ENCODE results near the gene RNF145.
A peak's percentile ranks its signal among the peaks of the same experiment; 100 is the strongest.
"Not testable (repeated sequence)": the region's sequence is repeated elsewhere in the genome, so short reads cannot be mapped to it uniquely, and the experiment has no call there.

The RNF145 gene

GRCh38 chr5:159146839-159147238, 62.5 kb downstream of the RNF145 start:
- H3K27ac ChIP-seq: no peak overlapping the region
- H3K9me3 ChIP-seq: no peaks in the 10 kb centered on the region
- no peaks in the 10 kb centered on the region for H3K4me1 ChIP-seq (ENCODE audit: control insufficient read depth in 1 of 2, insufficient read depth in 1 of 2, low read depth in 1 of 2, low read length in 1 of 2)
- TF ChIP-seq, protein P1, sequence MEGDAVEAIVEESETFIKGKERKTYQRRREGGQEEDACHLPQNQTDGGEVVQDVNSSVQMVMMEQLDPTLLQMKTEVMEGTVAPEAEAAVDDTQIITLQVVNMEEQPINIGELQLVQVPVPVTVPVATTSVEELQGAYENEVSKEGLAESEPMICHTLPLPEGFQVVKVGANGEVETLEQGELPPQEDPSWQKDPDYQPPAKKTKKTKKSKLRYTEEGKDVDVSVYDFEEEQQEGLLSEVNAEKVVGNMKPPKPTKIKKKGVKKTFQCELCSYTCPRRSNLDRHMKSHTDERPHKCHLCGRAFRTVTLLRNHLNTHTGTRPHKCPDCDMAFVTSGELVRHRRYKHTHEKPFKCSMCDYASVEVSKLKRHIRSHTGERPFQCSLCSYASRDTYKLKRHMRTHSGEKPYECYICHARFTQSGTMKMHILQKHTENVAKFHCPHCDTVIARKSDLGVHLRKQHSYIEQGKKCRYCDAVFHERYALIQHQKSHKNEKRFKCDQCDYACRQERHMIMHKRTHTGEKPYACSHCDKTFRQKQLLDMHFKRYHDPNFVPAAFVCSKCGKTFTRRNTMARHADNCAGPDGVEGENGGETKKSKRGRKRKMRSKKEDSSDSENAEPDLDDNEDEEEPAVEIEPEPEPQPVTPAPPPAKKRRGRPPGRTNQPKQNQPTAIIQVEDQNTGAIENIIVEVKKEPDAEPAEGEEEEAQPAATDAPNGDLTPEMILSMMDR (IDR thresholded peaks at IDR 0.05): no peak
- peaks cover 10% of the 10 kb centered on the region for H3K27me3 ChIP-seq
- H3K36me3 ChIP-seq: no peaks in the 10 kb centered on the region
- no peak overlapping the region for H3K4me3 ChIP-seq (ENCODE audit: low read depth in 1 of 2, low read length in 1 of 2)

DNA sequence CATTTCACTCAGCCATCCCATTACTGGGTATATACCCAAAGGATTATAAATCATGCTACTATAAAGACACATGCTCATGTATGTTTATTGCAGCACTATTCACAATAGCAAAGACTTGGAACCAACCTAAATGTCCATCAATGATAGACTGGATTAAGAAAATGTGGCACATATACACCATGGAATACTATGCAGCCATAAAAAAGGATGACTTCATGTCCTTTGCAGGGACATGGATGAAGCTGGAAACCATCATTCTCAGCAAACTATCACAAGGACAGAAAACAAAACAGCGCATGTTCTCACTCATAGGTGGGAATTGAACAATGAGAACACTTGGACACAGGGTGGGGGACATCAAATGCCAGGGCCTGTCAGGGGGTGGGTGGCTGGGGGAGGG, 64.2 kb downstream of the RNF145 start:
- H3K4me1 ChIP-seq (ENCODE audit: control insufficient read depth in 1 of 2, insufficient read depth in 1 of 2, low read depth in 1 of 2, low read length in 1 of 2); H3K27me3 ChIP-seq; H3K4me3 ChIP-seq (ENCODE audit: low read depth in 1 of 2, low read length in 1 of 2); H3K27ac ChIP-seq; H3K36me3 ChIP-seq; H3K9me3 ChIP-seq: not testable (repeated sequence)

GRCh38 chr5:159139802-159140201, 69.6 kb downstream of the RNF145 start:
- TF ChIP-seq, protein P1 (IDR thresholded peaks at IDR 0.05): no peak
- no peaks in the 10 kb centered on the region for H3K36me3 ChIP-seq
- H3K9me3 ChIP-seq: no peaks in the 10 kb centered on the region
- no peak overlapping the region for H3K4me3 ChIP-seq (ENCODE audit: low read depth in 1 of 2, low read length in 1 of 2)
- no peak overlapping the region for H3K27ac ChIP-seq
- H3K27me3 ChIP-seq: peaks cover 16% of the 10 kb centered on the region
- no peaks in the 10 kb centered on the region for H3K4me1 ChIP-seq (ENCODE audit: control insufficient read depth in 1 of 2, insufficient read depth in 1 of 2, low read depth in 1 of 2, low read length in 1 of 2)

- Histone ChIP-seq H3K27ac (no peak overlapping the region), H3K9me3 (no peaks in the 10 kb centered on the region), H3K27me3 (peaks cover 21% of the 10 kb centered on the region), H3K4me1 (ENCODE audit: control insufficient read depth in 1 of 2, insufficient read depth in 1 of 2, low read depth in 1 of 2, low read length in 1 of 2) (no peaks in the 10 kb centered on the region), H3K4me3 (ENCODE audit: low read depth in 1 of 2, low read length in 1 of 2) (no peak overlapping the region), H3K36me3 (no peaks in the 10 kb centered on the region)
- TF ChIP-seq, protein P1 (IDR thresholded peaks at IDR 0.05): no peak
Observed at GRCh38 chr5:159135896-159136531, 73.3 kb downstream of the RNF145 start.

- TF ChIP-seq, protein P1 (IDR thresholded peaks at IDR 0.05): peak; percentile 38
- no peaks in the 10 kb centered on the region for H3K9me3 ChIP-seq
- H3K27ac ChIP-seq: no peak overlapping the region
- H3K4me3 ChIP-seq (ENCODE audit: low read depth in 1 of 2, low read length in 1 of 2): no peak overlapping the region
- peaks cover 31% of the 10 kb centered on the region for H3K27me3 ChIP-seq
- H3K36me3 ChIP-seq: no peaks in the 10 kb centered on the region
- H3K4me1 ChIP-seq (ENCODE audit: control insufficient read depth in 1 of 2, insufficient read depth in 1 of 2, low read depth in 1 of 2, low read length in 1 of 2): no peaks in the 10 kb centered on the region
Observed at GRCh38 chr5:159133041-159133741, 76.2 kb downstream of the RNF145 start.

DNA sequence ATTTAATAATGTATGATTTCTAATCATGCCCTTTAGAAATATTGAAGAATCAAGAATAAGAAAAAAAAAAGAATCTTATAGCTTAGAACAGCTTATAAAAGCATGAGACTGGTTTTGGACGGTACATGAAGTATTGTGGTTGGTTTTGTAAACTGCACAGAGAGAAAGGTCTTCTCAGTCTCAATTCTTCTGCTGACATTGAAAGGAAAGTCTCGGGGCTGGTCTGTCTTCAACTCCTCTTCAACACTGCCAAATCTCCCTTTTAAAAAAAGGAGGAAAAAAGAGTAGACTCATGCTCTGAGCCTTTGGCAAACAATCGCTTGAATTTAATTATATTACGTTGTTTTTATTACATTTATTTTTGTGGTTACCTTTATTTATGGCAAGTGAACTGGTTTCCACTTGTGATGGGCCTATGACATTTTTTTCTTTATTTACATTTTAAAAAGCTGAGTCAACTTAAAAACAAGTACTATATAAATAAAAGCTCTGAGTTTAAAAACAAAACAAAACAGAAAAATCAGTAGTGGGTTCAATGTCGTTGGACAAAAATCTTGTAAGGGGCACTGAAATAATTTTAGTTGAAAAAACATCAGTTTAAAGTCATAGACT, 76.8 kb downstream of the RNF145 start:
- no peaks in the 10 kb centered on the region for H3K4me1 ChIP-seq (ENCODE audit: control insufficient read depth in 1 of 2, insufficient read depth in 1 of 2, low read depth in 1 of 2, low read length in 1 of 2)
- no peaks in the 10 kb centered on the region for H3K36me3 ChIP-seq
- H3K27ac ChIP-seq: no peak overlapping the region
- H3K27me3 ChIP-seq: peaks cover 29% of the 10 kb centered on the region
- no peak overlapping the region for H3K4me3 ChIP-seq (ENCODE audit: low read depth in 1 of 2, low read length in 1 of 2)
- TF ChIP-seq, protein P1 (IDR thresholded peaks at IDR 0.05): no peak
- no peaks in the 10 kb centered on the region for H3K9me3 ChIP-seq

Data from neutrophil (primary cell).